Progenitor cell of endocrine pancreas (in vitro differentiated cells): Measurements from ENCODE around the gene FRZB. TPM values are rescaled to one million over a fixed set of nuclear protein-coding genes. Genes with fewer than 3 reads are reported as not detected.
A peak's percentile ranks its signal among the peaks of the same experiment; 100 is the strongest.

ENCODE experiments used
- DNase-seq: peaks from one replicate; pipeline ENCODE4 v3.0.0; 2021; ENCODE audit warnings: low spot score; ENCODE audit not compliant: unreplicated experiment
- H3K27ac Mint-ChIP-seq: 2 replicates; pipeline ENCODE4 v1.8.0; 2021; ENCODE audit warnings: mild to moderate bottlenecking, moderate library complexity, mixed read lengths
- H3K27me3 Mint-ChIP-seq: 2 replicates; pipeline ENCODE4 v1.8.0; 2021; ENCODE audit warnings: mixed read lengths
- H3K36me3 Mint-ChIP-seq: 2 replicates; pipeline ENCODE4 v1.8.0; 2022; ENCODE audit warnings: mixed read lengths; ENCODE audit not compliant: insufficient read depth
- H3K4me1 Mint-ChIP-seq: 2 replicates; pipeline ENCODE4 v1.8.0; 2021; ENCODE audit warnings: low read depth, mixed read lengths
- H3K4me3 Mint-ChIP-seq: 2 replicates; pipeline ENCODE4 v1.8.0; 2021; ENCODE audit warnings: low read depth, mild to moderate bottlenecking, moderate library complexity, mixed read lengths
- H3K9me3 Mint-ChIP-seq: 2 replicates; pipeline ENCODE4 v1.8.0; 2021; ENCODE audit warnings: low read depth, mixed read lengths
- total RNA-seq: library from RNA; stranded (reverse); gene quantifications from 2 replicates; pipeline ENCODE4 v1.2.1, GENCODE V29; 2021
- TF ChIP-seq, protein P1 (sequence below): fragments of 200-600 bp; sonication (generic); IDR thresholded peaks from one replicate; pipeline ENCODE4 v1.5.0; 2021; ENCODE audit warnings: antibody characterized with exemption, mild to moderate bottlenecking; ENCODE audit not compliant: unreplicated experiment

The FRZB gene
- total RNA-seq, 1 donor from 2014 or later, result 38.2 TPM

- Mint-ChIP-seq H3K36me3 (no peaks in the 10 kb centered on the region), H3K9me3 (peaks cover 4% of the 10 kb centered on the region), H3K4me1 (peaks cover 62% of the 10 kb centered on the region), H3K27ac (peak overlapping the region; percentile 94), H3K27me3 (no peaks in the 10 kb centered on the region), H3K4me3 (no peak overlapping the region)
- no peak for DNase-seq
- TF ChIP-seq, protein P1, sequence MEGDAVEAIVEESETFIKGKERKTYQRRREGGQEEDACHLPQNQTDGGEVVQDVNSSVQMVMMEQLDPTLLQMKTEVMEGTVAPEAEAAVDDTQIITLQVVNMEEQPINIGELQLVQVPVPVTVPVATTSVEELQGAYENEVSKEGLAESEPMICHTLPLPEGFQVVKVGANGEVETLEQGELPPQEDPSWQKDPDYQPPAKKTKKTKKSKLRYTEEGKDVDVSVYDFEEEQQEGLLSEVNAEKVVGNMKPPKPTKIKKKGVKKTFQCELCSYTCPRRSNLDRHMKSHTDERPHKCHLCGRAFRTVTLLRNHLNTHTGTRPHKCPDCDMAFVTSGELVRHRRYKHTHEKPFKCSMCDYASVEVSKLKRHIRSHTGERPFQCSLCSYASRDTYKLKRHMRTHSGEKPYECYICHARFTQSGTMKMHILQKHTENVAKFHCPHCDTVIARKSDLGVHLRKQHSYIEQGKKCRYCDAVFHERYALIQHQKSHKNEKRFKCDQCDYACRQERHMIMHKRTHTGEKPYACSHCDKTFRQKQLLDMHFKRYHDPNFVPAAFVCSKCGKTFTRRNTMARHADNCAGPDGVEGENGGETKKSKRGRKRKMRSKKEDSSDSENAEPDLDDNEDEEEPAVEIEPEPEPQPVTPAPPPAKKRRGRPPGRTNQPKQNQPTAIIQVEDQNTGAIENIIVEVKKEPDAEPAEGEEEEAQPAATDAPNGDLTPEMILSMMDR, result no peak
Measured at GRCh38 chr2:182826496-182826895, 39.9 kb downstream of the FRZB start.

DNA sequence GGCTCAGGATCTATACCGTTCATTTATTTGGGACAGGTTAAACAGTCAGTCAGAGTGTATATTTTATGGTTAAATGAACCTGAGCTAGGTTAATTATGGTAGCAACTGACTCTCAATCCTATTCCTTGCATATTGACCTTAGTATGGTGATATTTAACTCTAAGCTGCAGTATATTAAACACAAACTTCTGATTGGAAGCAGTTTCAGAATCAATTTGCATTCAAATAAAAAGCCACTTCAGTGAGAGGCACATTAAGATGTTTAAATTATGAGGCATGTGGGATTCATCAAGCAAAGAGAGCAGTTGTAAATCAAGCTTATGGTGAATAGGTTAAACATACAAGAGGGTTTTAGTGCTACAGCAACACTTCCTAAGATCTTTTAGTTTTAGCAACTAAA lies 40.4 kb downstream of the FRZB start:
- no peak overlapping the region for H3K4me3 Mint-ChIP-seq
- H3K9me3 Mint-ChIP-seq, result peaks cover 4% of the 10 kb centered on the region
- H3K36me3 Mint-ChIP-seq, result no peaks in the 10 kb centered on the region
- DNase-seq, result no peak
- no peaks in the 10 kb centered on the region for H3K27me3 Mint-ChIP-seq
- H3K27ac Mint-ChIP-seq, result peak overlapping the region; percentile 94
- TF ChIP-seq, protein P1, result no peak
- H3K4me1 Mint-ChIP-seq, result peaks cover 67% of the 10 kb centered on the region

DNA sequence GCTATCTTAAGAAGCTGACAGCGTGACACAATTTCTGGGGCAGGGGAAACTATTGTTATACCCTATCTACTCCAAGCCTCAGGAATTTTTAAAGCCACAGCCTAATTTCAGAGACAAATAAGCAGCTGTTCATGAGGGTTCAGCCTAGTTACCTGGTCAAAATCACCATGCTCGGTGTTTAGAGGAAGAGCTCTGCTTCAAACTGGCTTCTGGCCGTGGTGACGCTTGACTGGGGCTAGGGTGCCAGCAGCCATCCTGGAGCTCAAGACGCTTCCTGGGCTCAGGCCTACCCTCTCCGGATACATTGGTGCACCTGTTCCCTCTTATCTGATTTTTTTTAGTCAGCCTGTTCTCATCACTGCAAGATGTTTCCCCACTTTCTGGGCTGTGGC lies 41.7 kb downstream of the FRZB start:
- Mint-ChIP-seq H3K27me3 (no peaks in the 10 kb centered on the region), H3K4me1 (peaks cover 67% of the 10 kb centered on the region), H3K36me3 (no peaks in the 10 kb centered on the region), H3K27ac (peak overlapping the region; percentile 94), H3K4me3 (peak overlapping the region; percentile 18), H3K9me3 (peaks cover 3% of the 10 kb centered on the region)
- DNase-seq, result no peak
- TF ChIP-seq, protein P1, result no peak

- no peak overlapping the region for H3K4me3 Mint-ChIP-seq
- no peaks in the 10 kb centered on the region for H3K9me3 Mint-ChIP-seq
- H3K36me3 Mint-ChIP-seq, result no peaks in the 10 kb centered on the region
- DNase-seq, result no peak
- TF ChIP-seq, protein P1, result no peak
- H3K27me3 Mint-ChIP-seq, result no peaks in the 10 kb centered on the region
- peak overlapping the region; percentile 94 for H3K27ac Mint-ChIP-seq
- H3K4me1 Mint-ChIP-seq, result peaks cover 67% of the 10 kb centered on the region
Measured at GRCh38 chr2:182824056-182824766, 42.2 kb downstream of the FRZB start.

- TF ChIP-seq, protein P1, result no peak
- H3K27ac Mint-ChIP-seq, result peak overlapping the region; percentile 69
- H3K4me1 Mint-ChIP-seq, result peaks cover 72% of the 10 kb centered on the region
Measured at GRCh38 chr2:182822733-182823132, 43.7 kb downstream of the FRZB start.

More at GRCh38 chr2:182822733-182823132, 43.7 kb downstream of the FRZB start:
- no peaks in the 10 kb centered on the region for H3K36me3 Mint-ChIP-seq
- no peak overlapping the region for H3K4me3 Mint-ChIP-seq
- no peak for DNase-seq
- no peaks in the 10 kb centered on the region for H3K9me3 Mint-ChIP-seq
- no peaks in the 10 kb centered on the region for H3K27me3 Mint-ChIP-seq
